Left lung (tissue), 10 donors: Measurements from ENCODE around the gene SPATS1. TPM values are rescaled to one million over a fixed set of nuclear protein-coding genes. Genes with fewer than 3 reads are reported as not detected.

Source experiments
- ATAC-seq: fragments of 200-7000 bp; cut with Tn5 transposase; one replicate; pipeline ENCODE4 v1.9.1; 2020; ENCODE audit warnings: moderate library complexity
- DNase-seq, 4 donors: peaks; one replicate each; pipeline ENCODE4 v3.0.0-alpha.2; 2013 to 2020
- H3K27ac ChIP-seq, 2 donors: fragments of 200-600 bp; sonication (generic) in 1 of 2; one replicate each; pipeline versions ENCODE4 v1.5.0 to v1.8.0; 2020 to 2021
- H3K27me3 ChIP-seq, 2 donors: fragments of 200-600 bp; sonication (generic) in 1 of 2; one replicate each; pipeline versions ENCODE4 v1.5.0 to v1.8.0; 2020 to 2021
- H3K36me3 ChIP-seq, 2 donors: fragments of 200-600 bp; sonication (generic) in 1 of 2; one replicate each; pipeline versions ENCODE4 v1.5.0 to v1.8.0; 2020 to 2021
- H3K4me1 ChIP-seq, 2 donors: fragments of 200-600 bp; one replicate each; pipeline ENCODE4 v1.8.0; 2021
- H3K4me3 ChIP-seq, 2 donors: fragments of 200-600 bp; sonication (generic) in 1 of 2; one replicate each; pipeline versions ENCODE4 v1.5.0 to v1.8.0; 2020 to 2021; ENCODE audit warnings: mild to moderate bottlenecking in 1 of 2
- H3K9me3 ChIP-seq, 2 donors: fragments of 200-600 bp; sonication (generic) in 1 of 2; one replicate each; pipeline versions ENCODE4 v1.5.0 to v1.8.0; 2020 to 2021
- intact Hi-C, 2 donors: fragments of 100-400 bp; cut with DNase I; formaldehyde crosslinking; loops; one replicate each; pipeline versions ENCODE4 v1.11.2 to v1.14.2; 2022
- polyA plus RNA-seq, 6 donors: library from polyadenylated mRNA; unstranded; fragments of 120-200 nt; gene quantifications; one replicate each; pipeline ENCODE4 v1.2.1, GENCODE V29; 2013; ENCODE audit not compliant: insufficient read length in 6 of 6
- total RNA-seq, 2 donors: library from RNA; stranded (reverse); fragmentation: NEBNext Ultra II Directional; extraction: Animal tissue kit (Norgen Biotek cat#: 25700); gene quantifications; one replicate each; pipeline ENCODE4 v1.2.1, GENCODE V29; 2021
- TF ChIP-seq, protein P1 (sequence below), 2 donors: fragments of 200-600 bp; sonication (generic) in 1 of 2; IDR thresholded peaks; one replicate each; pipeline versions ENCODE4 v1.5.0 to v1.8.0; 2021; ENCODE audit warnings: antibody characterized with exemption in 2 of 2
- donor health status: DM: no; HTN: yes; CAD: no.
- donor health status: DM: no; HTN: no; CAD: no.

Gene SPATS1
- total and polyA plus RNA-seq, 8 donors = 0.31 to 1.2 (median 0.41) TPM; not detected in 2

DNA sequence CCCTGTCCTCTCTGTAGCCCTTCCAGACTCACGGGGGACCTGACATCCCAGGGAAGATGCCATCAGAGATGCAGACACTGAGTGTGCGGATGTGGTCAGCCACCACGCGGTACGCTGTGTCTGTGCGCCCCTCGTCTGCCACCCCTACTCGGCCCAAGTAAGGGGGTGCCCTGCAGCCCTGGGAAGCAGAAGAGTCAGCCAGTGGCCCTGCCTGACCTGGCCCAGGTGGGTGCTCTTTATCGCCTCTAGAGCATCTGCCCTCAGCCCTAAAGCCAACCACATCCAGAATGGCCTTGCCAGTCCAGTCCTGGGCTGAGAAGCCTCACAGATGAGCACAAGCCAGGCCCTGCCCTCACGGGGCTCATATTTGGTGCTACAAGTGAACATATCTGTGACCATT lies 35.2 kb upstream of the SPATS1 start:
- no peaks in the 10 kb centered on the region for H3K9me3 ChIP-seq
- no peak for ATAC-seq
- TF ChIP-seq, protein P1, sequence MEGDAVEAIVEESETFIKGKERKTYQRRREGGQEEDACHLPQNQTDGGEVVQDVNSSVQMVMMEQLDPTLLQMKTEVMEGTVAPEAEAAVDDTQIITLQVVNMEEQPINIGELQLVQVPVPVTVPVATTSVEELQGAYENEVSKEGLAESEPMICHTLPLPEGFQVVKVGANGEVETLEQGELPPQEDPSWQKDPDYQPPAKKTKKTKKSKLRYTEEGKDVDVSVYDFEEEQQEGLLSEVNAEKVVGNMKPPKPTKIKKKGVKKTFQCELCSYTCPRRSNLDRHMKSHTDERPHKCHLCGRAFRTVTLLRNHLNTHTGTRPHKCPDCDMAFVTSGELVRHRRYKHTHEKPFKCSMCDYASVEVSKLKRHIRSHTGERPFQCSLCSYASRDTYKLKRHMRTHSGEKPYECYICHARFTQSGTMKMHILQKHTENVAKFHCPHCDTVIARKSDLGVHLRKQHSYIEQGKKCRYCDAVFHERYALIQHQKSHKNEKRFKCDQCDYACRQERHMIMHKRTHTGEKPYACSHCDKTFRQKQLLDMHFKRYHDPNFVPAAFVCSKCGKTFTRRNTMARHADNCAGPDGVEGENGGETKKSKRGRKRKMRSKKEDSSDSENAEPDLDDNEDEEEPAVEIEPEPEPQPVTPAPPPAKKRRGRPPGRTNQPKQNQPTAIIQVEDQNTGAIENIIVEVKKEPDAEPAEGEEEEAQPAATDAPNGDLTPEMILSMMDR (IDR thresholded peaks at IDR 0.05) = no peak
- no peak for DNase-seq
- H3K36me3 ChIP-seq = peaks cover 0 to 95% of the 10 kb centered on the region in 2 donors
- intact Hi-C loops = no loop called here
- peaks cover 4 to 8% of the 10 kb centered on the region in 2 donors for H3K4me1 ChIP-seq
- no peaks in the 10 kb centered on the region for H3K27me3 ChIP-seq
- H3K4me3 ChIP-seq = no peak overlapping the region
- no peak overlapping the region for H3K27ac ChIP-seq

- DNase-seq (no peak), ATAC-seq (no peak)
- TF ChIP-seq, protein P1 (IDR thresholded peaks at IDR 0.05) = no peak
- H3K4me3 ChIP-seq = no peak overlapping the region
- no peaks in the 10 kb centered on the region for H3K9me3 ChIP-seq
- intact Hi-C loops = no loop called here
- no peaks in the 10 kb centered on the region for H3K27me3 ChIP-seq
- H3K27ac ChIP-seq = no peak overlapping the region
- peaks cover 8 to 14% of the 10 kb centered on the region in 2 donors for H3K4me1 ChIP-seq
- peaks cover 0 to 77% of the 10 kb centered on the region in 2 donors for H3K36me3 ChIP-seq
Observed at GRCh38 chr6:44309092-44309491, 33.4 kb upstream of the SPATS1 start.

DNA sequence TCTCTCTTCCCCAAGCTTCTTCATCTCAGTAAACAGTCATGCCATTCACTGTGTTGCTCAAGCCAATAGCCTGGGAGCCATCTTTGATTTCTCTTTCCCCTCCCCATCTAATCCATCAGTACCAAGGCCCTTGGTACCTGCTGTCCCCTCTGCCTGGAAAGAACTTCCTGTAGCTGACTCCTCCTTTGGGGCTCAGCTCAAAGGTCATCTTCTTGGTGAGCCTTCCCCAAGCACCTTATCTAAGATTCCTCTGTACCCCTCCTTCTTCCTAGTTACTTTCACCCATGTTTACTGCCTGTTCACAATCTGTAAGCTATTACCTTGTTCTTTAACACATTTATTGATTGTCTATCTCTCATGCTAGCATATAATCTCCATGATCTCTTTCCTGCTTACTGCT lies 32.8 kb upstream of the SPATS1 start:
- TF ChIP-seq, protein P1 (IDR thresholded peaks at IDR 0.05) = no peak
- H3K4me3 ChIP-seq = no peak overlapping the region
- peaks cover 8 to 14% of the 10 kb centered on the region in 2 donors for H3K4me1 ChIP-seq
- DNase-seq (no peak), ATAC-seq (no peak)
- peaks cover 0 to 71% of the 10 kb centered on the region in 2 donors for H3K36me3 ChIP-seq
- H3K27ac ChIP-seq = no peak overlapping the region
- no peaks in the 10 kb centered on the region for H3K9me3 ChIP-seq
- no peaks in the 10 kb centered on the region for H3K27me3 ChIP-seq
- intact Hi-C loops = no loop called here

GRCh38 chr6:44310241-44310640 lies 32.2 kb upstream of the SPATS1 start:
- H3K4me1 ChIP-seq = peaks cover 8 to 14% of the 10 kb centered on the region in 2 donors
- TF ChIP-seq, protein P1 (IDR thresholded peaks at IDR 0.05) = no peak
- no peaks in the 10 kb centered on the region for H3K27me3 ChIP-seq
- H3K27ac ChIP-seq = no peak overlapping the region
- ATAC-seq (no peak), DNase-seq (no peak)
- H3K9me3 ChIP-seq = no peaks in the 10 kb centered on the region
- peaks cover 0 to 65% of the 10 kb centered on the region in 2 donors for H3K36me3 ChIP-seq
- no peak overlapping the region for H3K4me3 ChIP-seq
- intact Hi-C loops = no loop called here

- no peak for ATAC-seq
- no peak overlapping the region for H3K27ac ChIP-seq
- peaks cover 8 to 22% of the 10 kb centered on the region in 2 donors for H3K4me1 ChIP-seq
- peaks cover 0 to 55% of the 10 kb centered on the region in 2 donors for H3K36me3 ChIP-seq
- intact Hi-C loops = no loop called here
- H3K4me3 ChIP-seq = no peak overlapping the region
- TF ChIP-seq, protein P1 (IDR thresholded peaks at IDR 0.05) = no peak
- H3K27me3 ChIP-seq = no peaks in the 10 kb centered on the region
- no peak for DNase-seq
- H3K9me3 ChIP-seq = no peaks in the 10 kb centered on the region
Observed at GRCh38 chr6:44311304-44311703, 31.1 kb upstream of the SPATS1 start.
